ENCODE measurements around the gene PRC1.

The PRC1 gene

DNA sequence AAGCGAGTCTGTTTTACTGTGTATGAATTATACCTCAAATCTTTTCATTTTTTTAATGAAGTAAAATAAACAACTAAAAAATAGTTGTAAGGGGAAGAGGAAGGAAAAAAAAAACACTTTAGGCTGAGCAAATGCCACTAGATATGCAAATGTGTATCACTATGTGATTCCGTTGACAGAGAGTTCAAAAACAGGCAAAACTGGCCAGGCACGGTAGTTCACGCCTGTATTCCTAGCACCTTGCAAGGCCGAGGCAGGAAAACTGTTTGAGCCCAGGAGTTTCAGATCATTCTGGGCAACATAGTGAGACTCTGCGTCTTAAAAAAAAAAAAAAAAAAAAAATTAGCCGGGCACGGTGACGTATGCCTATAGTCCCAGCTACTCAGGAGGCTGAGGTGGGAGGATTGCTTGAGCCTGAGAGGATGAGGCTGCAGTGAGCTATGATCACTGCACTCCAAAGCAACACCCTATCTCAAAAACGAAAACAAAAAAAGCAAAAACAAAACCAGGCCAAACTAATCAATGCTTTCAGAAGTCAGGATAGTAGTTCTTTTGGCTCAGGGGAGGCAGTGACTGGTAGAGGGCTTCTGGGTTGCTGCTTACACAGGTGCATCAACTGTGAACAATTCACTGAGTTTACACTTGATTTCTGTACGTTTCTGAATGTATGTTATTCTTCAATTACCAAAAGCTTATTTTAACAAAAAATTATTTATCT is 7.4 kb downstream of the PRC1 start:
- H3K79me2 ChIP-seq (ENCODE audit: insufficient read depth, low read length), result peaks cover 93% of the 10 kb centered on the region
- H3K9me3 ChIP-seq (ENCODE audit: insufficient read depth, low read length), result no peaks in the 10 kb centered on the region
- H3K4me2 ChIP-seq (ENCODE audit: low read depth, low read length, poor library complexity, severe bottlenecking), result peak overlapping the region; percentile 66
- no peaks in the 10 kb centered on the region for H3K27me3 ChIP-seq (ENCODE audit: low read length)
- H3K27ac ChIP-seq (ENCODE audit: low read depth, low read length), result peak overlapping the region; percentile 57
- peaks cover 20% of the 10 kb centered on the region for H3K36me3 ChIP-seq (ENCODE audit: low read length)
- no peaks in the 10 kb centered on the region for H3K9me2 ChIP-seq (replicated peaks; ENCODE audit: insufficient read depth, low read length)
- H3K4me3 ChIP-seq (ENCODE audit: insufficient read depth, low read length, poor library complexity, severe bottlenecking), result peak overlapping the region; percentile 13
- H4K20me1 ChIP-seq (ENCODE audit: low read depth, low read length), result peaks cover 6% of the 10 kb centered on the region; the same call in 1 of the 2 replicates
- peaks cover 14% of the 10 kb centered on the region for H3F3A ChIP-seq (ENCODE audit: insufficient read depth)
- peak overlapping the region; percentile 38 for H3K9ac ChIP-seq (ENCODE audit: low read length)
- H2AFZ ChIP-seq (ENCODE audit: low read depth, low read length, severe bottlenecking), result no peak overlapping the region
- no peak for TF ChIP-seq EZH2phosphoT487 (conservative IDR thresholded peaks at IDR 0.05; ENCODE audit: low read length)
- TF ChIP-seq, protein P1, sequence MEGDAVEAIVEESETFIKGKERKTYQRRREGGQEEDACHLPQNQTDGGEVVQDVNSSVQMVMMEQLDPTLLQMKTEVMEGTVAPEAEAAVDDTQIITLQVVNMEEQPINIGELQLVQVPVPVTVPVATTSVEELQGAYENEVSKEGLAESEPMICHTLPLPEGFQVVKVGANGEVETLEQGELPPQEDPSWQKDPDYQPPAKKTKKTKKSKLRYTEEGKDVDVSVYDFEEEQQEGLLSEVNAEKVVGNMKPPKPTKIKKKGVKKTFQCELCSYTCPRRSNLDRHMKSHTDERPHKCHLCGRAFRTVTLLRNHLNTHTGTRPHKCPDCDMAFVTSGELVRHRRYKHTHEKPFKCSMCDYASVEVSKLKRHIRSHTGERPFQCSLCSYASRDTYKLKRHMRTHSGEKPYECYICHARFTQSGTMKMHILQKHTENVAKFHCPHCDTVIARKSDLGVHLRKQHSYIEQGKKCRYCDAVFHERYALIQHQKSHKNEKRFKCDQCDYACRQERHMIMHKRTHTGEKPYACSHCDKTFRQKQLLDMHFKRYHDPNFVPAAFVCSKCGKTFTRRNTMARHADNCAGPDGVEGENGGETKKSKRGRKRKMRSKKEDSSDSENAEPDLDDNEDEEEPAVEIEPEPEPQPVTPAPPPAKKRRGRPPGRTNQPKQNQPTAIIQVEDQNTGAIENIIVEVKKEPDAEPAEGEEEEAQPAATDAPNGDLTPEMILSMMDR (IDR thresholded peaks at IDR 0.05; ENCODE audit: insufficient read depth, low read length, poor library complexity, severe bottlenecking), result no peak

DNA sequence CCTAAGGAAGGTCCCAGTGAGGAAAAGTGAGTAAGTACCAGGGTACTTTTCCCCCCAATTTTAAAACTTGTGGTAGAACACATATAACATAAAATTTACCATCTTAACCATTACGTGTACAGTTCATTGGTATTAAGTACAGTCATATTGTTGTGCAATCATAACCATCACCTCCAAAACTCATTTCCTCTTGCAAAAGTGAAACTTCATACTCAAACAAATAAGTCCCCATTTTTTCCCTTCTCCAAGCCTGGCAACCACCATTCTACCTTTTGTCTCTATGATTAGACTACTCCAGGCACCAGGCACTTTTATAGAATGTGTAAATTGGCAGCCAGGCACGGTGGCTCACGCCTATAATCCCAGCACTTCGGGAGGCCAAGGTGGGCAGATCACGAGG is 12.2 kb downstream of the PRC1 start:
- Histone ChIP-seq H2AFZ (ENCODE audit: low read depth, low read length, severe bottlenecking) (no peak overlapping the region), H3K79me2 (ENCODE audit: insufficient read depth, low read length) (peaks cover 61% of the 10 kb centered on the region), H3K27ac (ENCODE audit: low read depth, low read length) (no peak overlapping the region), H3K9ac (ENCODE audit: low read length) (no peak overlapping the region), H3K4me2 (ENCODE audit: low read depth, low read length, poor library complexity, severe bottlenecking) (no peak overlapping the region), H3K36me3 (ENCODE audit: low read length) (peaks cover 51% of the 10 kb centered on the region), H3K27me3 (ENCODE audit: low read length) (no peaks in the 10 kb centered on the region), H3K9me3 (ENCODE audit: insufficient read depth, low read length) (no peaks in the 10 kb centered on the region), H3K4me3 (ENCODE audit: insufficient read depth, low read length, poor library complexity, severe bottlenecking) (no peak overlapping the region), H3K9me2 (replicated peaks; ENCODE audit: insufficient read depth, low read length) (no peaks in the 10 kb centered on the region), H4K20me1 (ENCODE audit: low read depth, low read length) (peaks cover 6% of the 10 kb centered on the region; the same call in 1 of the 2 replicates), H3F3A (ENCODE audit: insufficient read depth) (no peaks in the 10 kb centered on the region)
- no peak for TF ChIP-seq EZH2phosphoT487 (conservative IDR thresholded peaks at IDR 0.05; ENCODE audit: low read length)
- TF ChIP-seq, protein P1 (IDR thresholded peaks at IDR 0.05; ENCODE audit: insufficient read depth, low read length, poor library complexity, severe bottlenecking), result no peak

DNA sequence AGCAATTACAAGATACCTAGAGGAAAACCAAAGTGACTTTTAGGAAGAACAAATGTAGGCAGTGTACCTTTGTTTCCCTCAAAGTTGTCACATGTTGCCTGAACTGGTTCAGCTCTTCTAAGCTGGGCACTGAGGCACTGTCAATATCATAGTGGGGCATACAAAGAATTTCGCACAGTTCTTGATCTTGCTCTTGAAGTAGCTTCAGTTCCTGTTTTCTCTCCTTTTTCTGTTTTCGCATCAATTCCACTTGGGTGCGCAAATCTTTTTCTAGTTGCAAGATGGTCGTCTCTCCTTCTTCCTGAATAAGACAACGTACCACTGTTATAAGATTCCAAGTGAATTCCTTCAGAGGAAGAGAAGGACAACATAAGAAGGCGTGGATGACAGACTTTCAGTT is 12.7 kb downstream of the PRC1 start:
- H3K36me3 ChIP-seq (ENCODE audit: low read length), result peaks cover 55% of the 10 kb centered on the region
- TF ChIP-seq EZH2phosphoT487 (conservative IDR thresholded peaks at IDR 0.05; ENCODE audit: low read length), result no peak
- TF ChIP-seq, protein P1 (IDR thresholded peaks at IDR 0.05; ENCODE audit: insufficient read depth, low read length, poor library complexity, severe bottlenecking), result no peak
- H3K4me2 ChIP-seq (ENCODE audit: low read depth, low read length, poor library complexity, severe bottlenecking), result no peak overlapping the region
- no peak overlapping the region for H3K9ac ChIP-seq (ENCODE audit: low read length)
- no peak overlapping the region for H3K4me3 ChIP-seq (ENCODE audit: insufficient read depth, low read length, poor library complexity, severe bottlenecking)
- no peak overlapping the region for H3K27ac ChIP-seq (ENCODE audit: low read depth, low read length)
- no peak overlapping the region for H2AFZ ChIP-seq (ENCODE audit: low read depth, low read length, severe bottlenecking)
- H3K9me2 ChIP-seq (replicated peaks; ENCODE audit: insufficient read depth, low read length), result no peaks in the 10 kb centered on the region
- peaks cover 56% of the 10 kb centered on the region for H3K79me2 ChIP-seq (ENCODE audit: insufficient read depth, low read length)
- peaks cover 6% of the 10 kb centered on the region; the same call in 1 of the 2 replicates for H4K20me1 ChIP-seq (ENCODE audit: low read depth, low read length)
- no peaks in the 10 kb centered on the region for H3K27me3 ChIP-seq (ENCODE audit: low read length)
- H3K9me3 ChIP-seq (ENCODE audit: insufficient read depth, low read length), result no peaks in the 10 kb centered on the region
- no peaks in the 10 kb centered on the region for H3F3A ChIP-seq (ENCODE audit: insufficient read depth)

All from SU-DHL-6 (cell line).